Uterus (tissue), 4 donors: ENCODE measurements around the gene BEX5. TPM values are rescaled to one million over a fixed set of nuclear protein-coding genes. Genes with fewer than 3 reads are reported as not detected.
"Not testable (repeated sequence)": the region's sequence is repeated elsewhere in the genome, so short reads cannot be mapped to it uniquely, and the experiment has no call there.

ENCODE experiments used
- DNase-seq, 2 donors: peaks; one replicate each; pipeline ENCODE4 v3.0.0-alpha.2; 2019 to 2020
- H3K27ac ChIP-seq, 2 donors: fragments of 200-600 bp; sonication (generic); 1 replicate in 1 of 2; 2 replicates in 1 of 2; pipeline ENCODE4 v1.5.1; 2016 to 2018
- H3K27me3 ChIP-seq, 2 donors: fragments of 200-600 bp; sonication (generic); one replicate each; pipeline ENCODE4 v1.5.1; 2018 to 2019; ENCODE audit warnings: control low read depth in 1 of 2
- H3K36me3 ChIP-seq, 2 donors: fragments of 200-600 bp; sonication (generic); one replicate each; pipeline ENCODE4 v1.5.1; 2019; ENCODE audit warnings: control low read depth in 1 of 2
- H3K4me1 ChIP-seq, 2 donors: fragments of 200-600 bp; sonication (generic); one replicate each; pipeline ENCODE4 v1.5.1; 2018 to 2019; ENCODE audit warnings: control low read depth in 1 of 2
- H3K4me3 ChIP-seq, 2 donors: fragments of 200-600 bp; sonication (generic); 1 replicate in 1 of 2; 2 replicates in 1 of 2; pipeline ENCODE4 v1.5.1; 2018 to 2019; ENCODE audit warnings: mild to moderate bottlenecking in 1 of 2
- H3K9me3 ChIP-seq, 2 donors: fragments of 200-600 bp; sonication (generic); one replicate each; pipeline ENCODE4 v1.5.1; 2019; ENCODE audit warnings: control low read depth in 1 of 2
- POLR2A ChIP-seq, 2 donors: fragments of 450-650 bp; IDR thresholded peaks; one replicate each; pipeline ENCODE4 v1.6.1; 2016; ENCODE audit warnings: antibody characterized with exemption in 2 of 2, mild to moderate bottlenecking in 1 of 2, moderate library complexity in 1 of 2
- intact Hi-C: fragments of 100-400 bp; cut with DNase I; formaldehyde crosslinking; loops from one replicate; pipeline ENCODE4 v1.15.1; 2023; ENCODE audit warnings: low total_unique reads
- total RNA-seq, 4 donors: library from RNA; depleted of rRNA in 3 of 4; stranded (reverse); fragments of >200 nt in 3 of 4; gene quantifications; one replicate each; pipeline versions ENCODE4 v1.1.0 to v1.2.4, GENCODE V29; 2014 to 2023
- TF ChIP-seq, protein P1 (sequence below), 4 experiments: fragments of 200-600 bp in 2 of 4; fragments of 450-650 bp in 2 of 4; sonication (generic) in 2 of 4; IDR thresholded peaks; one replicate each; pipeline ENCODE4 v1.5.1; 2016 to 2019; ENCODE audit warnings: antibody characterized with exemption in 4 of 4, mild to moderate bottlenecking in 2 of 4, moderate library complexity in 1 of 4
- donor health status: DM: yes; HTN: yes; CAD: no.

The BEX5 gene
- total RNA-seq: 10 to 100 TPM in 1 of 4 donors, 1 to 10 TPM in 3; 3.8 to 38.2 (median 5.8) TPM

DNA sequence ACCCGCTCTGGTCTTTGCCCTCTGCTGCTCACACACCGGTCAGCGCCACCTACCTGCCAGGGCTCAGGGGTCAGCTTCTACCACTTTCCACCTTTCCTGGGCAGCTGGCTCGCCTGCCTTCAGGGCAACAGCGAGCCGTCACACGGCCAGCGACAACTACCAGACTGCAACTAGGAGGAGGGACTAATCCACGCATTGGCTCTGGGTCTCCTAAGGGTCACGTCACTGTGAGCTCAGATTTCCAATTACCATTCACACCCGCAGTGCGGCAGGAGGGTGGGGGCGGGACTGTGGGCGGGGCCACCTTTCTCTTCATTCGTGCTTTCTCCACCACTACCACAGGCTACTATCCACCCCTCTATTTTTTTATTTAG, at the start of gene BEX5:
BEX5 (minus strand) TSS at position 172 of the 374 bp plus-strand sequence. CDS start 1,712 bp downstream, outside the sequence.
- peak; percentile 62 to 65 for DNase-seq
- intact Hi-C loops: no loop called here

DNA sequence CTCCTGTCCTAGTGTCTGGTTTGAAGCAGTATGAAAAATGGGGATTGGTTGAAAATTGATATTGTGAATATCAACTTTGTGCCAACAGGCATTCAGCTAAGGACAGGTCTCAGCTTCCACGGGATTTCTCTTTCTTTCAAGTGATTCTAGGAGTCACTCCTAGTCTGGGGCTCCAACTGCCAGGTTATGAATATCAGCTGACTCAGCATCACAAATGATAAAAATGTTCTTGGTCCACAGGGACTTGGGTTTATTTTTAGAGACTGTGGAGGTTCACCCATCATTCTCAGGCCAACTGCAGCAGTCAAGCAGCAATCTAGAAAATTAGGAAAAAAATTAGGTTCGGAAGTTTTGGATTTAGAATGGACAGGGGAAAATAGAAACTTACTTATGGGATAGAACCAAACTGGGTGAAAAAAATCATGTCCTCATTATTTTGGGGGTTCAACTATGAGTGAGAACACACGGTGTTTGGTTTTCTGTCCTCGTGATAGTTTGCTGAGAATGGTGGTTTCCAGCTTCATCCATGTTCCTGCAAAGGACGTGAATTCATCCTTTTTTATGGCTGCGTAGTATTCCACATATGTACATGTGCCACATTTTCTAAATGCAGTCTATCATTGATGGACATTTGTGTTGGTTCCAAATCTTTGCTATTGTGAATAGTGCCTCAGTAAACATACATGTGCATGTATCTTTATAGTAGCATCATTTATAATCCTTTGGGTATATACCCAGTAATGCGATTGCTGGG, 30.4 kb upstream of the BEX5 start:
- no peaks in the 10 kb centered on the region for H3K36me3 ChIP-seq
- intact Hi-C loops: no loop called here
- DNase-seq: no peak
- no peaks in the 10 kb centered on the region for H3K9me3 ChIP-seq
- no peak overlapping the region for H3K27ac ChIP-seq
- H3K4me3 ChIP-seq: no peak overlapping the region
- no peaks in the 10 kb centered on the region for H3K27me3 ChIP-seq
- H3K4me1 ChIP-seq: no peaks in the 10 kb centered on the region
- no peak for TF ChIP-seq POLR2A (IDR thresholded peaks at IDR 0.05)
- TF ChIP-seq, protein P1, sequence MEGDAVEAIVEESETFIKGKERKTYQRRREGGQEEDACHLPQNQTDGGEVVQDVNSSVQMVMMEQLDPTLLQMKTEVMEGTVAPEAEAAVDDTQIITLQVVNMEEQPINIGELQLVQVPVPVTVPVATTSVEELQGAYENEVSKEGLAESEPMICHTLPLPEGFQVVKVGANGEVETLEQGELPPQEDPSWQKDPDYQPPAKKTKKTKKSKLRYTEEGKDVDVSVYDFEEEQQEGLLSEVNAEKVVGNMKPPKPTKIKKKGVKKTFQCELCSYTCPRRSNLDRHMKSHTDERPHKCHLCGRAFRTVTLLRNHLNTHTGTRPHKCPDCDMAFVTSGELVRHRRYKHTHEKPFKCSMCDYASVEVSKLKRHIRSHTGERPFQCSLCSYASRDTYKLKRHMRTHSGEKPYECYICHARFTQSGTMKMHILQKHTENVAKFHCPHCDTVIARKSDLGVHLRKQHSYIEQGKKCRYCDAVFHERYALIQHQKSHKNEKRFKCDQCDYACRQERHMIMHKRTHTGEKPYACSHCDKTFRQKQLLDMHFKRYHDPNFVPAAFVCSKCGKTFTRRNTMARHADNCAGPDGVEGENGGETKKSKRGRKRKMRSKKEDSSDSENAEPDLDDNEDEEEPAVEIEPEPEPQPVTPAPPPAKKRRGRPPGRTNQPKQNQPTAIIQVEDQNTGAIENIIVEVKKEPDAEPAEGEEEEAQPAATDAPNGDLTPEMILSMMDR (IDR thresholded peaks at IDR 0.05): no peak

More for the DNA sequence above, at the start of gene BEX5:
- H3K27ac ChIP-seq: peak within 1 kb of the TSS; percentile 12 to 69
- H3K4me3 ChIP-seq: peak within 1 kb of the TSS; percentile 29 to 40
- no peaks in the 10 kb centered on the region for H3K4me1 ChIP-seq
- no peaks in the 10 kb centered on the region for H3K36me3 ChIP-seq
- H3K9me3 ChIP-seq: no peaks in the 10 kb centered on the region
- peak; percentile 67 to 69 for TF ChIP-seq POLR2A (IDR thresholded peaks at IDR 0.05)
- TF ChIP-seq, protein P1 (IDR thresholded peaks at IDR 0.05): no peak
- no peaks in the 10 kb centered on the region for H3K27me3 ChIP-seq

DNA sequence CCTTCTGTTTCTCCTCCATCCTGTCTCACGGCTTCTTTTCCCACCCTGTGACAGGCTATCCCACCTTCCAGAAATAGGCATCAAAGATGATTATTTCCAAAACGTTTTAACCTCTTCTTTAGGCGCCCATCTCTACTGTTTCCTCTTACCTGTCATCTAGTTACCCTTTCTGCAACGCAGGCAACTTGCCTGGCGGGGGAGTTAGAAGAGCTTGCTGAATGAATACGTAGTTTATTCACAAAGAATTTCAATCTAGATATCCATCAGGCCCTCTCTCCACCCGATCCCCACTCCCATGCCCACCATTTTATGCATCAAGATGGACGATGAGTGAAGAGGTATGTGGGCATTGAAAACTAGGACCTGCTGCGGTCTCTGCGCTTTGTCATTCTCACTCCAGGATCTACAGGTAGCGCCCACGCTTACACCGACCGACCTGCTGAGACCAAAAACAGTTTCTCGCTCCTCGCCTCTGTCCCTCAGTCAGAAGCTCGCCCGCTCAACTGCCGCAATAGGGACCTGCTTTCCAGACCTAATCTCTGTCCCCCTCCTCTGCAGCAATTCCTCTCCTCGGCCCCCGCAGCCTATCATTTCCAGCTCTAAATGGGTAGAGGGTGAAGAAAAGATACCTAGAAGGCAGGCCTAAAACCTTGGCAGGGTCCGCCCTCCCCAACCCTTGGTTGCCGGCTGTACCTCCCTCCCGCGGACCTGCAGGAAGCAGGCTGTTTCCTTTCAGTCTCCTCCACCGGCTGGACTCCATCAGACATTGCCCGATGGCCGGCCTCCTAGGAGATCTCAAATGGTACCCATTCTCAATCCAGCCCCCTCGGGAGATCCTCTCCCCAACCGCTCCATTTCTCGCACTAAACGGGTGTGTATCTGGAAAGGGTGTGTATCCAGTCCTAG, 624 bp downstream of the BEX5 start:
- Histone ChIP-seq H3K9me3 (no peaks in the 10 kb centered on the region), H3K27me3 (no peaks in the 10 kb centered on the region), H3K36me3 (no peaks in the 10 kb centered on the region), H3K4me3 (peak overlapping the region; percentile 29 to 40), H3K27ac (peak overlapping the region; percentile 12 to 69), H3K4me1 (no peaks in the 10 kb centered on the region)
- intact Hi-C loops: no loop called here
- no peak for TF ChIP-seq POLR2A (IDR thresholded peaks at IDR 0.05)
- TF ChIP-seq, protein P1 (IDR thresholded peaks at IDR 0.05): no peak
- peak in 1 of 2 donors; percentile 15 for DNase-seq

DNA sequence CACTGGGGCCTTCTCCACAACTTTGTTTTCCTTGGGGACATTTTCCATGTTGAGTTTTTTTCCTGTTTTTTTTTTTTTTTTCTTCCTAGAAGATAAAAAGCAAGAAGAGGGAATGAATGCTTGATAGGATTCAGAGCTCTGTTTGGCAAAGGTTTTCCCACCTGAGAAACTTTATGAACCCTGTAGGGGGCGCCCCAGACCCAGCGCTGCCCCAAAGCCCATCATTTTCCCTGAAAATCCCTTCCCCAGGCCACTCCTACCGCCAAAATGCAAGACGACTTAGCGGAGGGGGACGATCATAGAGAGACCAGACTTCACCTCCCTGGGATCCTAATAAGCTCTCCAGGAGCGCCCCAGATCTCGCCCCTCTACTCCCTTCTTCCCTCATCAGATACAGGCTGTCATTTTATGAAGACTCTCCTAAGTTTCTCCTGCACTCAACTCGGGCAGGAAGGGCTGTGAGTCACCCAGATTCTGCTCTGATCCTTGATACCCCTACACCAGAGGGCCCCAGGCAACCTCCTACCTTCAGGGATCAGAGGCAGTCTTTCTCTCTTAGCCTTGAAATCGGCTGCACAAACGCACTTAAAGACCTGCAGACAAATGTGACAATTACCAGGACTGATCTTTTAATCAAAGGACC, 1.4 kb downstream of the BEX5 start:
- Histone ChIP-seq H3K36me3 (no peaks in the 10 kb centered on the region), H3K9me3 (no peaks in the 10 kb centered on the region), H3K4me1 (no peaks in the 10 kb centered on the region), H3K4me3 (no peak overlapping the region), H3K27ac (peak overlapping the region in 1 of 2 donors; percentile 69), H3K27me3 (no peaks in the 10 kb centered on the region)
- intact Hi-C loops: no loop called here
- TF ChIP-seq, protein P1 (IDR thresholded peaks at IDR 0.05): peak in 1 of 4 experiments; percentile 15
- TF ChIP-seq POLR2A (IDR thresholded peaks at IDR 0.05): no peak
- no peak for DNase-seq

DNA sequence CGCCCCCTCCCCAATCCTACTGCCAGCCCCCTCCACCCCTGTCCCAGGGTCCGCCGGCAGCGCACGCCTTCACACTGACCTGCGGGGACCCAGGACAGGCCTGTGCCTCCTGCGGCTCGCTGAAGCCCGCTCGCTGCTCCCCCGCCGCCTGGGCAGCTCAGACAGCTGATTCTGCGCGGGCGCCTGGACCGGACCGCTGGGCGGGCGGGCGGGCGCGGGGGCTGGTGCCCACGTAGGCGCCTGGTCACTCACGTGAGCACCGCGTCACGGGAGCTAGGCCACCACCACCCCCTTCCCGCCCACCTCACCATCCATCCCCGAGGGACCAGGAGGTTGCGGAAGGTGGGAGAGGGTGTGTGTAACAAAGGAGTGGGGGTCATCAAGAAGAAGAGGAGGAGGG, 13.5 kb downstream of the BEX5 start, which contains the start of gene TCEAL6:
TCEAL6 (minus strand) TSS at position 208 of the 400 bp plus-strand sequence.
- H3K27me3 ChIP-seq: peaks cover 0 to 22% of the 10 kb centered on the region in 2 donors
- H3K27ac ChIP-seq, intact Hi-C loops, H3K4me3 ChIP-seq, H3K4me1 ChIP-seq, H3K36me3 ChIP-seq, H3K9me3 ChIP-seq: not testable (repeated sequence)
- DNase-seq: peak in 1 of 2 donors; percentile 17

DNA sequence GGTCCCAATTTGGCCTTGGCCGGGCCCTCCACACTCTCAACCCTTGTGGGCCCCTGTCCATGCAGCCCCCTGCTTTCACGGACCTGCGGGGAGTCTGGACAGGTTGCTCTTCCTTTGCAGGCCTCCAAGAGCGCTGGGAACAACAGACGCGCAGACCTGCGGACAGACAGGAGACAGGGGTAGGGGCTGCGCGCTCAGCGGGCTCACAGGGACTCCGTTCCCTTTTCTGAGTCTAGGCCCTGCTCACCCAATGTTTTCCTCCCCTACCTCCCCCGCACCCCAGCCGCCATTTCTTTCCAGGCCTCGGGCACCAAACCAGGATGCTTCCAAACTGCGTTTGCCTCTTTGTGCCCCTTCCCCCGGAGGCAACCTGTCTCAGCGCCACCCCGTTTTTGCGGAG, 14.1 kb downstream of the BEX5 start:
- H3K27ac ChIP-seq, H3K9me3 ChIP-seq, H3K4me3 ChIP-seq, intact Hi-C loops, H3K4me1 ChIP-seq, H3K36me3 ChIP-seq: not testable (repeated sequence)
- peak in 1 of 2 donors; percentile 20 for DNase-seq
- H3K27me3 ChIP-seq: peaks cover 0 to 20% of the 10 kb centered on the region in 2 donors

DNA sequence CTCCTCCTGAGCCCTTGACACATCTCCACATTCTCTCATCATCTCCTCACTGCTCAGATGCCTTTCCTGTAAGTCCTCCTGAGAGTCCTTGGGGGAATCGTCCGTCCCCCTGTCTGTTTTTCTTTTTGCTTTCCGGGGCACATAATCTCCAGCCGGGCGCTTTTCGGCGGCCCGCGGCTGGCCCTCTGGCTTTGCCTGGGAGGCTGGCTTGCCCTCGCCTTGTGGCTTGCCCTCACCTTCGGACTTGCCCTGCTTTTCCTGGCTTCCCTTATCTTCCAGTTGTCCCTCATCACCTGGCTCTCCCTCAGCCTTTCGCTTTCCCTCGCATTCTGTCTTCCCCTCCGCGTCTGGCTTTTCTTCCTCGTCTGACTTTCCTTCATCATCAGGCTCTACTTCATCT, 14.9 kb downstream of the BEX5 start:
- H3K27ac ChIP-seq, H3K9me3 ChIP-seq, intact Hi-C loops, H3K36me3 ChIP-seq, H3K4me1 ChIP-seq, DNase-seq, H3K4me3 ChIP-seq: not testable (repeated sequence)
- peaks cover 0 to 12% of the 10 kb centered on the region in 2 donors for H3K27me3 ChIP-seq
